Heart right ventricle (tissue), 16 donors: ENCODE results near the gene CLCN7. TPM values are rescaled to one million over a fixed set of nuclear protein-coding genes. Genes with fewer than 3 reads are reported as not detected.

ENCODE experiments used
- ATAC-seq, 8 donors: fragments of 200-7000 bp; cut with Tn5 transposase; one replicate each; pipeline ENCODE4 v1.9.1; 2020; ENCODE audit warnings: mild to moderate bottlenecking in 8 of 8, moderate library complexity in 8 of 8, moderate number of reproducible peaks in 1 of 8
- DNase-seq, 2 donors: peaks; one replicate each; pipeline ENCODE4 v3.0.0-alpha.2; 2020
- H3K27ac ChIP-seq, 10 donors: fragments of 200-600 bp; sonication (generic) in 2 of 10; one replicate each; pipeline versions ENCODE4 v1.5.0 to v1.8.0; 2020 to 2022; ENCODE audit warnings: mild to moderate bottlenecking in 3 of 10
- H3K27me3 ChIP-seq, 7 donors: fragments of 200-600 bp; one replicate each; pipeline ENCODE4 v1.8.0; 2021 to 2022; ENCODE audit warnings: mild to moderate bottlenecking in 2 of 7
- H3K36me3 ChIP-seq, 9 donors: fragments of 200-600 bp; sonication (generic) in 1 of 9; one replicate each; pipeline versions ENCODE4 v1.5.0 to v1.8.0; 2020 to 2022; ENCODE audit warnings: mild to moderate bottlenecking in 2 of 9
- H3K4me1 ChIP-seq, 9 donors: fragments of 200-600 bp; sonication (generic) in 1 of 9; one replicate each; pipeline versions ENCODE4 v1.5.0 to v1.8.0; 2020 to 2022; ENCODE audit warnings: mild to moderate bottlenecking in 4 of 9
- H3K4me3 ChIP-seq, 10 donors: fragments of 200-600 bp; sonication (generic) in 2 of 10; one replicate each; pipeline versions ENCODE4 v1.5.0 to v1.8.0; 2020 to 2022; ENCODE audit warnings: mild to moderate bottlenecking in 7 of 10, moderate library complexity in 2 of 10
- H3K9me3 ChIP-seq, 11 donors: fragments of 200-600 bp in 10 of 11; sonication (generic) in 2 of 11; one replicate each; pipeline versions ENCODE4 v1.5.0 to v1.8.0; 2013 to 2022; ENCODE audit warnings: mild to moderate bottlenecking in 2 of 11, control low read depth in 1 of 11, moderate library complexity in 1 of 11
- CTCF ChIP-seq, 9 donors: fragments of 200-600 bp; sonication (generic) in 2 of 9; IDR thresholded peaks; one replicate each; pipeline versions ENCODE4 v1.5.0 to v1.8.0; 2021 to 2022; ENCODE audit warnings: antibody characterized with exemption in 9 of 9, mild to moderate bottlenecking in 5 of 9, moderate library complexity in 1 of 9
- WGBS, 2 donors: extraction: QIAGEN DNeasy Blood & Tissue Kit; methylation state at CpG; one replicate each; pipeline ENCODE4 v1.1.7; 2013; ENCODE audit warnings: inconsistent platforms in 1 of 2; 5-methylcytosine and 5-hydroxymethylcytosine counted together
- intact Hi-C, 10 donors: fragments of 100-400 bp; cut with DNase I; formaldehyde crosslinking; loops; one replicate each; pipeline versions ENCODE4 v1.11.1 to v1.14.2; 2022
- polyA plus RNA-seq, 2 donors: library from polyadenylated mRNA; stranded (reverse); fragments of 200-250 nt; gene quantifications; one replicate each; pipeline ENCODE4 v1.2.3, GENCODE V29; 2013
- total RNA-seq, 10 donors: library from RNA; stranded (reverse); fragmentation: NEBNext Ultra II Directional in 3 of 10; extraction: Animal tissue kit (Norgen Biotek cat#: 25700) in 3 of 10; gene quantifications; one replicate each; pipeline versions ENCODE4 v1.2.1 to v1.2.4, GENCODE V29; 2021 to 2023
- donor health status: Arrhythmogenic right ventricular cardiomyopathy.
- donor health status: ischemic (EF 13 %, LVEDD 7.1; RV severe dilation, severe dysfunction).
- donor health status: healthy with polysubstance abuse.
- donor health status: DM: no; HTN: yes; CAD: no.
- donor health status: DM: no; HTN: no; CAD: no.
- donor health status: ischemic (EF 25% LVEDD 6.9; RV normal size, moderate dysfunction).
- donor health status: ischemic (EF 25% LVEDD 5.7; RV mildly dilated, moderate dysfunction).
- donor health status: healthy.
- donor health status: DM: yes; HTN: yes; CAD: no.
- donor health status: Ischemic cardiomyopathy.
- donor health status: ischemic (EF 35%, LVEDD 5.7; RV mildly dilated, moderate dysfunction).
- donor health status: nonischemic (EF 11% LVEDD 7.7; RV severe dilation, severe dysfunction).
- donor health status: DM: yes; HTN: yes; CAD: no.
- donor health status: PGD.
- donor health status: ischemic (EF 29% LVEDD 5.4; RV normal size, mild dysfunction).
- donor health status: nonischemic (EF 23%, LVEDD 6.1; RV moderate dilation, normal function).

The CLCN7 gene
- total and polyA plus RNA-seq, 12 donors = 29.5 to 60.6 (median 35.1) TPM

GRCh38 chr16:1408171-1408837 is 66.5 kb downstream of the CLCN7 start:
- peak overlapping the region; percentile 16 to 65 (median 56) for H3K4me3 ChIP-seq
- DNase-seq = peak; percentile 96 to 97
- peaks cover 0 to 36% (median 24%) of the 10 kb centered on the region in 9 donors for H3K4me1 ChIP-seq
- H3K9me3 ChIP-seq = no peaks in the 10 kb centered on the region
- H3K27ac ChIP-seq = peak overlapping the region in 9 of 10 donors; percentile 12 to 71 (median 55)
- H3K27me3 ChIP-seq = no peaks in the 10 kb centered on the region
- peak; percentile 92 to 98 (median 97) for ATAC-seq
- intact Hi-C loops = loop anchor here in 2 of 10 donors (10.0 kb wide), 2 partner anchors 64 to 94 kb away; no protein-coding TSS in a partner anchor
- 2 to 4% methylated on average over 36 to 42 of the region's 42 CpGs for WGBS, 2 donors
- no peak for TF ChIP-seq CTCF (IDR thresholded peaks at IDR 0.05)
- peaks cover 0 to 73% (median 3%) of the 10 kb centered on the region in 9 donors for H3K36me3 ChIP-seq

DNA sequence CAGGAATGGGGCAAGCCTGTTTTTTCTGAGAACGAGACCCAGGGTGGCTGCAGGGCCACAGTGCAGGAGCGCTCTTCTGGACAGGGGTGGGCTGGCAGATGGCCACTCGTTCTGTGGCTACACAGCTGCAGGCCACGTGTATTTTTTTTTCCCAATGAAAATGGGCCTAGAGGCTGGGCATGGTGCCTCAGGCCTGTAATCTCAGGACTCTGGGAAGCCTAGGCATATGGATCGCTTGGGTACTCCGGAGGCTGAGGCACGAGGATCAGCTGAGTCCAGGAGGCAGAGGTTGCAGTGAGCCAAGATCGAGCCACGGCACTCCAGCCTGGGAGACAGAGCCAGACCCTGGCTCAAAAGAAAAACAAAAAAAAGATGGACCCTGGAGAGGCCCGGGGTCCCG is 67.1 kb downstream of the CLCN7 start:
- Histone ChIP-seq H3K9me3 (no peaks in the 10 kb centered on the region), H3K4me3 (peak overlapping the region in 9 of 10 donors; percentile 24 to 65 (median 57)), H3K4me1 (peaks cover 0 to 30% (median 20%) of the 10 kb centered on the region in 9 donors), H3K27ac (peak overlapping the region in 7 of 10 donors; percentile 26 to 68 (median 54)), H3K36me3 (peaks cover 0 to 75% (median 4%) of the 10 kb centered on the region in 9 donors), H3K27me3 (no peaks in the 10 kb centered on the region)
- WGBS, 2 donors = 25 to 27% methylated on average over 11 of the region's 11 CpGs
- DNase-seq = no peak
- ATAC-seq = peak; percentile 12 to 51 (median 24)
- TF ChIP-seq CTCF (IDR thresholded peaks at IDR 0.05) = no peak
- intact Hi-C loops = loop anchor here in 2 of 10 donors (10.0 kb wide), 2 partner anchors 63 to 93 kb away; no protein-coding TSS in a partner anchor

DNA sequence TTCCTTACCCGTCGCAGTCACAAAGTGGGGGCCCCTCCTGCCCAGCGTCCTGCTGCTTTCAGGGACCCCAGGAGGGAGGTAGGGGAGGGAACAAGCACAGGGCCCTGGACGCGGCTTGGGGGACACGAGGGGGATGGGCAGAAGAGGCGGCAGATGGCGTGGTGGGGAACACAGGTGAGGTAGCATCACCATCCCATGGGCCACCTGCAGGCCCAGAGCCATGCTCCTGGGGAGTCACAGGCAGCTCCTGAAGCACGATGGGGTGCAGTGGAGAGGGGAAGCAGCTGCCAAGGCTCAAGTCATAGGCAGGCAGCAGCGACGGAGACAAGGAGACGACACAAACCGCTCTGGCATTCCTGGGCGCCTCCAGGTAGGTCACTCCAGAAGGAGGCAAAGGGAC is 71.1 kb downstream of the CLCN7 start:
- no peak overlapping the region for H3K27ac ChIP-seq
- peaks cover 0 to 15% (median 12%) of the 10 kb centered on the region in 9 donors for H3K4me1 ChIP-seq
- no peaks in the 10 kb centered on the region for H3K9me3 ChIP-seq
- no peaks in the 10 kb centered on the region for H3K27me3 ChIP-seq
- no peak for DNase-seq
- ATAC-seq = no peak
- H3K4me3 ChIP-seq = no peak overlapping the region
- intact Hi-C loops = loop anchor here in 2 of 10 donors (10.0 kb wide), 2 partner anchors 59 to 89 kb away; no protein-coding TSS in a partner anchor
- peaks cover 0 to 84% (median 29%) of the 10 kb centered on the region in 9 donors for H3K36me3 ChIP-seq
- WGBS, 2 donors = 91 to 92% methylated on average over 14 of the region's 14 CpGs
- TF ChIP-seq CTCF (IDR thresholded peaks at IDR 0.05) = no peak

- Histone ChIP-seq H3K27ac (no peak overlapping the region), H3K36me3 (peaks cover 0 to 91% (median 30%) of the 10 kb centered on the region in 9 donors), H3K4me1 (peaks cover 0 to 10% (median 6%) of the 10 kb centered on the region in 9 donors), H3K27me3 (no peaks in the 10 kb centered on the region), H3K4me3 (no peak overlapping the region), H3K9me3 (no peaks in the 10 kb centered on the region)
- DNase-seq = no peak
- ATAC-seq = no peak
- 92 to 93% methylated on average over 22 of the region's 22 CpGs for WGBS, 2 donors
- TF ChIP-seq CTCF (IDR thresholded peaks at IDR 0.05) = no peak
- intact Hi-C loops = loop anchor here in 2 of 10 donors (10.0 kb wide), 2 partner anchors 58 to 88 kb away; no protein-coding TSS in a partner anchor
These were observed 71.8 kb downstream of the CLCN7 start for GRCh38 chr16:1403036-1403435.
